Spleen (tissue), 11 donors: ENCODE data around the gene CCDC107. TPM values are rescaled to one million over a fixed set of nuclear protein-coding genes. Genes with fewer than 3 reads are reported as not detected.

Source experiments
- DNase-seq: peaks from one replicate; pipeline ENCODE4 v3.0.0-alpha.2; 2020
- H3K27ac ChIP-seq, 8 donors: fragments of 200-600 bp; sonication (generic) in 7 of 8; 1 replicate in 4 of 8; 2 replicates in 4 of 8; pipeline versions ENCODE4 v1.5.0 to v1.8.0; 2016 to 2021; ENCODE audit warnings: inconsistent platforms in 4 of 8, mild to moderate bottlenecking in 4 of 8, moderate library complexity in 1 of 8
- H3K27me3 ChIP-seq, 7 donors: fragments of 200-600 bp; sonication (generic) in 6 of 7; replicated peaks in 1 of 7; 1 replicate in 4 of 7; 2 replicates in 3 of 7; pipeline versions ENCODE4 v1.5.0 to v1.8.0; 2016 to 2021; ENCODE audit warnings: inconsistent platforms in 3 of 7, mild to moderate bottlenecking in 1 of 7
- H3K36me3 ChIP-seq, 6 donors: fragments of 200-600 bp; sonication (generic) in 5 of 6; 1 replicate in 4 of 6; 2 replicates in 2 of 6; pipeline versions ENCODE4 v1.5.0 to v1.8.0; 2016 to 2021; ENCODE audit warnings: inconsistent platforms in 2 of 6
- H3K4me1 ChIP-seq, 6 donors: fragments of 200-600 bp; sonication (generic) in 5 of 6; 1 replicate in 3 of 6; 2 replicates in 3 of 6; pipeline versions ENCODE4 v1.5.0 to v1.8.0; 2016 to 2021; ENCODE audit warnings: inconsistent platforms in 3 of 6
- H3K4me3 ChIP-seq, 8 donors: fragments of 200-600 bp; sonication (generic) in 7 of 8; 1 replicate in 4 of 8; 2 replicates in 4 of 8; pipeline versions ENCODE4 v1.5.0 to v1.8.0; 2016 to 2021; ENCODE audit warnings: inconsistent platforms in 4 of 8, mild to moderate bottlenecking in 4 of 8, moderate library complexity in 2 of 8
- H3K9me3 ChIP-seq, 8 donors: fragments of 200-600 bp; sonication (generic) in 7 of 8; 1 replicate in 4 of 8; 2 replicates in 4 of 8; pipeline versions ENCODE4 v1.5.0 to v1.8.0; 2016 to 2021; ENCODE audit warnings: inconsistent platforms in 4 of 8
- CTCF ChIP-seq, 11 experiments: fragments of 200-600 bp in 7 of 11; fragments of 450-650 bp in 4 of 11; sonication (generic) in 4 of 11; IDR thresholded peaks in 8 of 11; conservative IDR thresholded peaks in 3 of 11; 1 replicate in 7 of 11; 2 replicates in 4 of 11; pipeline versions ENCODE4 v1.4.0 to v1.8.0; 2016 to 2021; ENCODE audit warnings: antibody characterized with exemption in 11 of 11, inconsistent platforms in 4 of 11, mild to moderate bottlenecking in 1 of 11
- POLR2A ChIP-seq, 3 donors: fragments of 450-650 bp; IDR thresholded peaks; one replicate each; pipeline ENCODE4 v1.5.1; 2017; ENCODE audit warnings: antibody characterized with exemption in 3 of 3, mild to moderate bottlenecking in 1 of 3
- POLR2AphosphoS5 ChIP-seq, 3 donors: sonication (generic); formaldehyde crosslinking; IDR thresholded peaks; one replicate each; pipeline ENCODE4 v1.5.1; 2017; ENCODE audit warnings: antibody characterized with exemption in 3 of 3
- WGBS, 5 donors: extraction: QIAGEN DNeasy Blood & Tissue Kit in 3 of 5; methylation state at CpG; one replicate each; pipeline versions ENCODE4 v1.1.5 to v1.1.7; 2013 to 2018; 5-methylcytosine and 5-hydroxymethylcytosine counted together
- intact Hi-C: fragments of 100-400 bp; cut with DNase I; formaldehyde crosslinking; loops from one replicate; pipeline ENCODE4 v1.15.0; 2023; ENCODE audit warnings: low total_unique reads
- polyA plus RNA-seq, 3 donors: library from polyadenylated mRNA; stranded (reverse); fragments of 200-250 nt; gene quantifications; one replicate each; pipeline ENCODE4 v1.2.1, GENCODE V29; 2013
- total RNA-seq, 7 donors: library from RNA; depleted of rRNA in 3 of 7; stranded (reverse); fragments of >200 nt in 3 of 7; fragmentation: NEBNext Ultra II Directional in 4 of 7; extraction: Animal tissue kit (Norgen Biotek cat#: 25700) in 4 of 7; gene quantifications; one replicate each; pipeline versions ENCODE4 v1.1.0 to v1.2.1, GENCODE V29; 2016 to 2021
- donor health status: healthy with polysubstance abuse.
- donor health status: DM: no; HTN: no; CAD: no; lungs with moderate emphysema.
- donor health status: DM: no; HTN: no; CAD: no.
- donor health status: Bipolar disorder and iron deficiency.
- donor health status: healthy.
- donor health status: DM: no; HTN: no; CAD: no.
- donor health status: DM: yes; HTN: yes; CAD: no.

CCDC107 gene
- total and polyA plus RNA-seq, 10 donors = 14.4 to 46.9 (median 21.3) TPM

DNA sequence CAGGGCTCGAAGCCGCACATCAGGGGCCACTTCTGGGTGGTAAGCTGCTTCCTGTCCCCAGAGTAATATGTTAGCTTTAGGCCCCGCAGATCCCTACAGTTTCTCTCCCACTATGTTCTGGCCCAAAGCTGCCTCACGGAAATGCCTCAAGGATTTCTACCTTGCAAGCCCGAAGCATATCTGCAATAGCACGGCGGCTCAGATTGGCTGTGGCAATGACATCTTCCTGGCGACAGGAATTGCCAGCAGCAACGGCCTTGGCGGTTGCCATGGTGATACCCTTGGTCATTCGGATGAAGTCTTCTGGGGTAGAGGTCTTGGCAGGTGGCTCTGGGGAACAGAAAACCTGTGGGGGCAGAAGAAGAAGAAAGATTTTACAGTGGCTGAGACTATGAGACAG, 41.9 kb downstream of the CCDC107 start:
- DNase-seq = peak; percentile 85
- TF ChIP-seq CTCF (IDR thresholded peaks at IDR 0.05 in 8 of 11, conservative IDR thresholded peaks at IDR 0.05 in 3 of 11) = no peak
- peak in 2 of 3 donors; percentile 69 to 75 for TF ChIP-seq POLR2AphosphoS5 (IDR thresholded peaks at IDR 0.05)
- Histone ChIP-seq H3K4me1 (peaks cover 4 to 73% (median 21%) of the 10 kb centered on the region in 6 donors), H3K27me3 (no peaks in the 10 kb centered on the region), H3K27ac (peak overlapping the region in 6 of 8 donors; percentile 22 to 86 (median 70)), H3K36me3 (peaks cover 20 to 98% (median 93%) of the 10 kb centered on the region in 6 donors), H3K9me3 (no peaks in the 10 kb centered on the region), H3K4me3 (no peak overlapping the region)
- 70 to 91% (median 75%) methylated on average over 11 of the region's 11 CpGs for WGBS, 5 donors
- intact Hi-C loops = no loop called here

- intact Hi-C loops = no loop called here
- H3K27ac ChIP-seq = peak overlapping the region in 4 of 8 donors; percentile 26 to 86 (median 70)
- no peak overlapping the region for H3K4me3 ChIP-seq
- H3K4me1 ChIP-seq = peaks cover 4 to 77% (median 25%) of the 10 kb centered on the region in 6 donors
- peaks cover 25 to 100% (median 98%) of the 10 kb centered on the region in 6 donors for H3K36me3 ChIP-seq
- no peaks in the 10 kb centered on the region for H3K27me3 ChIP-seq
- TF ChIP-seq POLR2A (IDR thresholded peaks at IDR 0.05) (no peak), CTCF (IDR thresholded peaks at IDR 0.05 in 8 of 11, conservative IDR thresholded peaks at IDR 0.05 in 3 of 11) (no peak), POLR2AphosphoS5 (IDR thresholded peaks at IDR 0.05) (no peak)
- no peak for DNase-seq
- H3K9me3 ChIP-seq = no peaks in the 10 kb centered on the region
Observed at GRCh38 chr9:35700942-35701341, 42.9 kb downstream of the CCDC107 start.

- Histone ChIP-seq H3K4me3 (no peak overlapping the region), H3K4me1 (peaks cover 0 to 65% (median 17%) of the 10 kb centered on the region in 6 donors), H3K9me3 (no peaks in the 10 kb centered on the region), H3K27ac (peak overlapping the region in 2 of 8 donors; percentile 13 to 14), H3K27me3 (no peaks in the 10 kb centered on the region), H3K36me3 (peaks cover 42 to 100% (median 100%) of the 10 kb centered on the region in 6 donors)
- DNase-seq = no peak
- TF ChIP-seq CTCF (IDR thresholded peaks at IDR 0.05 in 8 of 11, conservative IDR thresholded peaks at IDR 0.05 in 3 of 11) = no peak
- TF ChIP-seq POLR2A (IDR thresholded peaks at IDR 0.05) = no peak
- TF ChIP-seq POLR2AphosphoS5 (IDR thresholded peaks at IDR 0.05) = no peak
- intact Hi-C loops = no loop called here
- 92 to 98% (median 95%) methylated on average over 7 of the region's 7 CpGs for WGBS, 5 donors
Observed at GRCh38 chr9:35702696-35703095, 44.6 kb downstream of the CCDC107 start.

DNA sequence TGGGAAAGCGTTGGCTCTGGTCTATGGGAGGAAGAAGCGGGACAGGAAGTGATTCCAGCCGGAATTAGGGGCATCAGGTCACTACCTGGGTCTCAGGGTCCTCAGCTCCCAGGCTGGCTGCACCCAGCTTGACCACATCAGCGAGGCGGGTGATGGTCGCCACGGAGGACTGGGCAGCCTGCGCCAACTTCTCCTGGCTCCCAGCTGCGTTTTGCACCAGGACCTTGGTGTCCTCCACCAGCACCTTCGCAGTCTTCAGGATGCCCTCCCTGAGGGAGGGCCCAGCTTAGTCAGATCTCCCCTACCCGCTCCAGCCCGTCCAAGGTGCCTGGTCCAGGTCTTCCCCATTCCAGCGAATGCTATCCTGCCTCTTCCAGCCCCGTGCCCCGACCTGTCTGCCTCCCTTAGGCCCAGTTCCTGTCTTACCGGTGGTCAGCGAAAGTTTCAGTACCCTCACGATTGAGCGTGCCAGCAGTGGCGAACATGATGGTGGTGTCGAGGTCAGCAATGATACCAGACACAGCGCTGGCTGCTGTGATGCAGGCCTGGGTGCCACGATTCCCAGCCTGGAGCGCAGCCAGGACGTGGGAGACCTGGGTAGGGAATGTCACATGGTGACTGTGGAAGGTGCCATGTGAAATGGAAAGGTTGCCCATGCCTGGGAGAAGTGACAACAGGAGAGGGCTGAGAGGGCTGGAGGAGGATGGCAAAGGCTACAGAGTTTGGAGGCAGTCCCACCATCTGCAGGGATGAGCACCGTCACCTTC, 46.0 kb downstream of the CCDC107 start:
- 90 to 96% (median 93%) methylated on average over 23 to 26 of the region's 26 CpGs for WGBS, 5 donors
- Histone ChIP-seq H3K4me1 (peaks cover 0 to 51% (median 11%) of the 10 kb centered on the region in 6 donors), H3K36me3 (peaks cover 50 to 100% (median 100%) of the 10 kb centered on the region in 6 donors), H3K27me3 (no peaks in the 10 kb centered on the region), H3K9me3 (no peaks in the 10 kb centered on the region), H3K4me3 (no peak overlapping the region), H3K27ac (peak overlapping the region in 6 of 8 donors; percentile 43 to 72 (median 58))
- DNase-seq = no peak
- TF ChIP-seq POLR2A (IDR thresholded peaks at IDR 0.05) = no peak
- TF ChIP-seq POLR2AphosphoS5 (IDR thresholded peaks at IDR 0.05) = peak in 2 of 3 donors; percentile 42 to 75
- no peak for TF ChIP-seq CTCF (IDR thresholded peaks at IDR 0.05 in 8 of 11, conservative IDR thresholded peaks at IDR 0.05 in 3 of 11)
- intact Hi-C loops = no loop called here
